Measurements from ENCODE around the gene OSBPL2. TPM values are rescaled to one million over a fixed set of nuclear protein-coding genes. Genes with fewer than 3 reads are reported as not detected.

OSBPL2 gene
- total RNA-seq, 2 donors from 2014 or later, result 46.7 to 50.3 TPM

DNA sequence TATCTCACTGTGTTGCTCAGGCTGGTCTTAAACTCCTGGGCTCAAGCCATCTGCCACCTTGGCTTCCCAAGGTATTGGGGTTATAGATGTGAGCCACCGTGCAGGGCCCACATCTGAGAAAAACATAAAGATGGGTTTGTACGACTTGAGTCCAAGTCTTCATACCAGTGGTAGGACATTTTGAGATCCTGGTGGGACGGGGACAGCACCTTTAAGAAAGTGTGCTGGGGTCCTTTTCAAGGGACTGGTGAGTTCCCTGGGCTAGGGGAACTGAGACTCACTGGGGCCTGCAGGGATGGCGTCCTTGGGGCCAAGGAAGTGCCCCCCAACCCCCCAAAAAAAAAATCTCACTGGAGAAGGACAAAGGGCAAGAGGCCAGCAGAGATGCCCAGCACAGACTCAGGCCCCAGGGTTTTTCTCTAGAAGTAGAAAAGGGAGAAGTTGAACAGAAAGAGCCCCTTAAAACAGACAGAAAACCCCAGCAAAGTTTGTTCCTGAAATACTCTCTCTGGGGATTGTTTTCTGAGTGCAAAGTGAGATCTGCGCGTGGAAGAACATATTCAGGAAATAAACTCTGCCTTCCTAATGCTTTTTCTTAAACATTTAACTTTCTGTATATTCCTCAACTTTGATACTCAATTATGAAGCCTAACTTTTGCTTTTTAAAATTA, 10.7 kb downstream of the OSBPL2 start:
- no peaks in the 10 kb centered on the region for H3K27me3 ChIP-seq (ENCODE audit: control insufficient read depth, insufficient read depth, low read length, poor library complexity, severe bottlenecking)
- no peak overlapping the region for H3K27ac ChIP-seq (ENCODE audit: low read depth, low read length)
- H3K36me3 ChIP-seq (ENCODE audit: control insufficient read depth, insufficient read depth, low read length), result peaks cover 6% of the 10 kb centered on the region
- H3K4me1 Mint-ChIP-seq, result peaks cover 4% of the 10 kb centered on the region
- DNase-seq, result no peak
- H3K4me1 ChIP-seq (ENCODE audit: control insufficient read depth, insufficient read depth, low read length), result no peaks in the 10 kb centered on the region
- H3K4me3 ChIP-seq (ENCODE audit: low read length), result no peak overlapping the region
- H3K9ac ChIP-seq (ENCODE audit: extremely low read depth, low read length, poor library complexity, severe bottlenecking), result no peak overlapping the region
- TF ChIP-seq, protein P1, sequence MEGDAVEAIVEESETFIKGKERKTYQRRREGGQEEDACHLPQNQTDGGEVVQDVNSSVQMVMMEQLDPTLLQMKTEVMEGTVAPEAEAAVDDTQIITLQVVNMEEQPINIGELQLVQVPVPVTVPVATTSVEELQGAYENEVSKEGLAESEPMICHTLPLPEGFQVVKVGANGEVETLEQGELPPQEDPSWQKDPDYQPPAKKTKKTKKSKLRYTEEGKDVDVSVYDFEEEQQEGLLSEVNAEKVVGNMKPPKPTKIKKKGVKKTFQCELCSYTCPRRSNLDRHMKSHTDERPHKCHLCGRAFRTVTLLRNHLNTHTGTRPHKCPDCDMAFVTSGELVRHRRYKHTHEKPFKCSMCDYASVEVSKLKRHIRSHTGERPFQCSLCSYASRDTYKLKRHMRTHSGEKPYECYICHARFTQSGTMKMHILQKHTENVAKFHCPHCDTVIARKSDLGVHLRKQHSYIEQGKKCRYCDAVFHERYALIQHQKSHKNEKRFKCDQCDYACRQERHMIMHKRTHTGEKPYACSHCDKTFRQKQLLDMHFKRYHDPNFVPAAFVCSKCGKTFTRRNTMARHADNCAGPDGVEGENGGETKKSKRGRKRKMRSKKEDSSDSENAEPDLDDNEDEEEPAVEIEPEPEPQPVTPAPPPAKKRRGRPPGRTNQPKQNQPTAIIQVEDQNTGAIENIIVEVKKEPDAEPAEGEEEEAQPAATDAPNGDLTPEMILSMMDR (conservative IDR thresholded peaks at IDR 0.05), result no peak
- no peaks in the 10 kb centered on the region for H3K9me3 Mint-ChIP-seq
- H3K4me3 Mint-ChIP-seq, result no peak overlapping the region
- WGBS, 2 experiments (ENCODE audit: insufficient coverage in 1 of 2, insufficient read length in 1 of 2), result 95 to 96% methylated on average over 6 of the region's 6 CpGs
- peaks cover 7% of the 10 kb centered on the region for H3K36me3 Mint-ChIP-seq (ENCODE audit: low read depth)
- no peaks in the 10 kb centered on the region for H3K9me3 ChIP-seq (ENCODE audit: control insufficient read depth, low read length)
- H3K27ac Mint-ChIP-seq, result no peak overlapping the region
- no peaks in the 10 kb centered on the region for H3K27me3 Mint-ChIP-seq (ENCODE audit: insufficient read depth)

DNA sequence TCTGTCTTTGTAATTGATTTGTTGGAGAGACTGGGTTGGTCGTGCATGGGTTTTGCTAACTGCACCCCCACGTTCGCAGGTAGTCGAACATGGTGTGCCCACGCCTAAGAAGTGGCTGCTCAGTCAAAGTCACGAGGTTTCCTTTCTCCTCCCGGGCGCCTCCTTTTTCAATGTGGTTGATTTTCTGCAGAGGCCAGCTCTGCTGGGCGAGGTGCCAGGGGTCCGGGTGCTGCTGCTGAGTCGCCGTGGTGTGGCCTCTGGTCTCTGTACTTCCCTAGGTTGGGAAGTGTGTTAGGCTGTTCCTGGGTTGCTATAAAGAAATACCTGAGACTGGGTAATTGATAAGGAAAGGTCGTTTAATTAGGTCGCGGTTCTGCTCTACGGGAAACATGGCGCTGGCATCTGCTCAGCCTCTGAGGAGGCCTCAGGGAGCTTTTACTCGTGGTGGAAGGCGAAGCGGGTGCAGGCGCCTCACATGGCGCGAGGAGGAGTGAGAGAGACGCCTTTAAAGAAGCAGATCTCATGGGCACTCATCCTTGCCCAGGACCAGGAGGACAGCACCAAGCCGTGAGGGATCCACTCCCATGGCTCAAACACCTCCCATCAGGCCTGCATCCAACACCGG, 14.1 kb downstream of the OSBPL2 start:
- no peaks in the 10 kb centered on the region for H3K27me3 Mint-ChIP-seq (ENCODE audit: insufficient read depth)
- no peak for DNase-seq
- peaks cover 23% of the 10 kb centered on the region for H3K36me3 Mint-ChIP-seq (ENCODE audit: low read depth)
- Histone ChIP-seq H3K4me1 (ENCODE audit: control insufficient read depth, insufficient read depth, low read length) (no peaks in the 10 kb centered on the region), H3K27ac (ENCODE audit: low read depth, low read length) (no peak overlapping the region), H3K9ac (ENCODE audit: extremely low read depth, low read length, poor library complexity, severe bottlenecking) (no peak overlapping the region), H3K4me3 (ENCODE audit: low read length) (no peak overlapping the region), H3K9me3 (ENCODE audit: control insufficient read depth, low read length) (no peaks in the 10 kb centered on the region), H3K27me3 (ENCODE audit: control insufficient read depth, insufficient read depth, low read length, poor library complexity, severe bottlenecking) (no peaks in the 10 kb centered on the region), H3K36me3 (ENCODE audit: control insufficient read depth, insufficient read depth, low read length) (peaks cover 16% of the 10 kb centered on the region)
- no peak overlapping the region for H3K27ac Mint-ChIP-seq
- no peak overlapping the region for H3K4me3 Mint-ChIP-seq
- WGBS, 2 experiments (ENCODE audit: insufficient coverage in 1 of 2, insufficient read length in 1 of 2), result 95 to 97% methylated on average over 20 to 26 of the region's 26 CpGs
- TF ChIP-seq, protein P1 (conservative IDR thresholded peaks at IDR 0.05), result no peak
- H3K4me1 Mint-ChIP-seq, result no peaks in the 10 kb centered on the region
- no peaks in the 10 kb centered on the region for H3K9me3 Mint-ChIP-seq

DNA sequence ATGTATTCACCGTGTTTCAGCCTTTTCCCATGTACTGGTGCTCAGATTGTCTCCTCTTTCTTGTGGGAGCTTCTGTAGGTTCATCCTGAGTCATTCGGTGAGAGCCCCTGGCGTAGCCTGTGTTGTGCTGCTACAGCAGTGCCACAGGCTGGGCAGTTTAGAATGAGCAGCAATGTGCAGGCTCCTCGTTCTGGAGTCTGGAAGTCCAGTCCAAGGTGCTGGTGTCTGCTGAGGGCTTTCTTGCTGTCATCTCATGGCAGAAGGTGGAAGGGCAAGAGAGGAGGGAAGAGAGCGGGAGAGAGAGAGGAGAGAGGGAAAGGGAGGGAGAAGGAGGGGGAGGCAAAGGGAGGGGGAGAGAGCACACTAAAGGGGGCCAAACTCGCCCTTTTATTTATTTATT, 15.1 kb downstream of the OSBPL2 start:
- no peaks in the 10 kb centered on the region for H3K4me1 Mint-ChIP-seq
- Histone ChIP-seq H3K4me1 (ENCODE audit: control insufficient read depth, insufficient read depth, low read length) (no peaks in the 10 kb centered on the region), H3K36me3 (ENCODE audit: control insufficient read depth, insufficient read depth, low read length) (peaks cover 18% of the 10 kb centered on the region), H3K27ac (ENCODE audit: low read depth, low read length) (no peak overlapping the region), H3K27me3 (ENCODE audit: control insufficient read depth, insufficient read depth, low read length, poor library complexity, severe bottlenecking) (no peaks in the 10 kb centered on the region), H3K4me3 (ENCODE audit: low read length) (no peak overlapping the region), H3K9me3 (ENCODE audit: control insufficient read depth, low read length) (no peaks in the 10 kb centered on the region), H3K9ac (ENCODE audit: extremely low read depth, low read length, poor library complexity, severe bottlenecking) (no peak overlapping the region)
- H3K9me3 Mint-ChIP-seq, result no peaks in the 10 kb centered on the region
- TF ChIP-seq, protein P1 (conservative IDR thresholded peaks at IDR 0.05), result no peak
- WGBS, 2 experiments (ENCODE audit: insufficient coverage in 1 of 2, insufficient read length in 1 of 2), result 85 to 88% methylated on average over 4 to 5 of the region's 6 CpGs
- no peaks in the 10 kb centered on the region for H3K27me3 Mint-ChIP-seq (ENCODE audit: insufficient read depth)
- H3K36me3 Mint-ChIP-seq (ENCODE audit: low read depth), result peaks cover 25% of the 10 kb centered on the region
- DNase-seq, result no peak
- no peak overlapping the region for H3K27ac Mint-ChIP-seq
- no peak overlapping the region for H3K4me3 Mint-ChIP-seq
